ENCODE results near the gene KANSL2. TPM values are rescaled to one million over a fixed set of nuclear protein-coding genes. Genes with fewer than 3 reads are reported as not detected.
"Not testable (repeated sequence)": the region's sequence is repeated elsewhere in the genome, so short reads cannot be mapped to it uniquely, and the experiment has no call there.

KANSL2 gene
- polyA plus RNA-seq, 1 donor, result 29.8 TPM

- DNase-seq, result no peak
These were observed 1.5 kb upstream of the KANSL2 start for GRCh38 chr12:48683534-48683933.

- no peak for DNase-seq
These were observed 889 bp upstream of the KANSL2 start for GRCh38 chr12:48682927-48683326.

- DNase-seq, result not testable (repeated sequence)
These were observed 481 bp upstream of the KANSL2 start for GRCh38 chr12:48682533-48682905.

- no peak for DNase-seq
These were observed 684 bp downstream of the KANSL2 start for GRCh38 chr12:48681399-48681709.

- no peak for DNase-seq
These were observed 1.2 kb downstream of the KANSL2 start for GRCh38 chr12:48680861-48681260.

- DNase-seq, result no peak
These were observed 3.4 kb downstream of the KANSL2 start for GRCh38 chr12:48678551-48679185.

- DNase-seq, result no peak
These were observed 10.7 kb downstream of the KANSL2 start for GRCh38 chr12:48671231-48671856.

GRCh38 chr12:48668996-48669395 is 13.0 kb downstream of the KANSL2 start:
- DNase-seq, result no peak

GRCh38 chr12:48659863-48660262 is 22.2 kb downstream of the KANSL2 start:
- no peak for DNase-seq

- peak; percentile 1 for DNase-seq
These were observed 30.4 kb downstream of the KANSL2 start for GRCh38 chr12:48651681-48652080.

GRCh38 chr12:48645354-48645753 is 36.7 kb downstream of the KANSL2 start:
- DNase-seq, result not testable (repeated sequence)

- no peak for DNase-seq
These were observed 39.0 kb downstream of the KANSL2 start for GRCh38 chr12:48643011-48643410.

GRCh38 chr12:48641752-48642555 is 40.1 kb downstream of the KANSL2 start:
- not testable (repeated sequence) for DNase-seq

- DNase-seq, result no peak
These were observed 41.2 kb downstream of the KANSL2 start for GRCh38 chr12:48640854-48641253.

GRCh38 chr12:48640428-48640827 is 41.6 kb downstream of the KANSL2 start:
- DNase-seq, result no peak

GRCh38 chr12:48631071-48631470 is 51.0 kb downstream of the KANSL2 start:
- no peak for DNase-seq

GRCh38 chr12:48630346-48630745 is 51.7 kb downstream of the KANSL2 start:
- DNase-seq, result no peak

- DNase-seq, result no peak
These were observed 52.5 kb downstream of the KANSL2 start for GRCh38 chr12:48629541-48629940.

GRCh38 chr12:48627556-48627955 is 54.5 kb downstream of the KANSL2 start:
- no peak for DNase-seq

GRCh38 chr12:48622997-48623396 is 59.0 kb downstream of the KANSL2 start:
- DNase-seq, result not testable (repeated sequence)

- peak; percentile 66 for DNase-seq
These were observed 63.5 kb downstream of the KANSL2 start for GRCh38 chr12:48618541-48618940.

GRCh38 chr12:48615681-48616080 is 66.4 kb downstream of the KANSL2 start:
- no peak for DNase-seq

- DNase-seq, result no peak
These were observed 68.7 kb downstream of the KANSL2 start for GRCh38 chr12:48613321-48613720.

Measured in hindlimb muscle (tissue), 1 donor.